ENCODE measurements around the gene TPK1. TPM values are rescaled to one million over a fixed set of nuclear protein-coding genes. Genes with fewer than 3 reads are reported as not detected.

Gene TPK1
- total RNA-seq, 1 experiment from 2014 or later = 3.1 TPM

GRCh38 chr7:144546782-144547181, 289.1 kb downstream of the TPK1 start:
- H3K79me1 ChIP-seq (ENCODE audit: insufficient read depth, low read depth, low read length, poor library complexity, severe bottlenecking) = no peaks in the 10 kb centered on the region

More at GRCh38 chr7:144546782-144547181, 289.1 kb downstream of the TPK1 start:
- no peak overlapping the region for H4K8ac ChIP-seq (replicated peaks; ENCODE audit: insufficient read length, low read depth, low read length)
- H3K56ac ChIP-seq (ENCODE audit: insufficient read length, low read depth, low read length) = no peak overlapping the region
- H3K27me3 ChIP-seq (ENCODE audit: insufficient read depth, low read length) = no peaks in the 10 kb centered on the region
- no peak overlapping the region for H2BK5ac ChIP-seq (ENCODE audit: insufficient read length, low read length)
- H3K79me2 ChIP-seq (ENCODE audit: insufficient read depth, low read length) = no peaks in the 10 kb centered on the region
- no peak overlapping the region for H2AFZ ChIP-seq (ENCODE audit: low read length)
- no peak overlapping the region for H3K23ac ChIP-seq (ENCODE audit: insufficient read length, low read depth, low read length)
- H3K4me1 ChIP-seq (ENCODE audit: insufficient read depth, low read length) = no peaks in the 10 kb centered on the region
- TF ChIP-seq CTCF (conservative IDR thresholded peaks at IDR 0.05) = no peak
- WGBS (ENCODE audit: extremely low coverage, insufficient read length, low lambda C conversion rate) = no CpG with 5 or more reads among the region's 2 CpGs
- H3K4ac ChIP-seq (ENCODE audit: low read depth, low read length) = no peak overlapping the region
- no peak overlapping the region for H2AK5ac ChIP-seq (ENCODE audit: insufficient read length, low read length)
- no peak overlapping the region for H2BK12ac ChIP-seq (ENCODE audit: insufficient read length, low read depth, low read length)
- Mint-ChIP-seq H3K27ac (no peak overlapping the region; a peak in 1 of 7 replicates), H3K36me3 (ENCODE audit: insufficient read depth in 1 of 3, low read depth in 3 of 3) (no peaks in the 10 kb centered on the region), H3K9me3 (no peaks in the 10 kb centered on the region), H3K4me3 (no peak overlapping the region), H3K27me3 (ENCODE audit: low read depth) (no peaks in the 10 kb centered on the region), H3K4me1 (peaks cover 3% of the 10 kb centered on the region in 2 experiments; a peak in 3 of 4 replicates)
- no peak overlapping the region for H3K4me2 ChIP-seq (ENCODE audit: insufficient read depth, insufficient read length, low read length)
- no peak overlapping the region for H4K91ac ChIP-seq (ENCODE audit: insufficient read length, low read depth, low read length)
- H3K14ac ChIP-seq (ENCODE audit: insufficient read depth, low read length) = no peak overlapping the region
- no peak overlapping the region for H3K18ac ChIP-seq (ENCODE audit: insufficient read length, low read depth, low read length)
- no peak for DNase-seq
- H3K27ac ChIP-seq (ENCODE audit: insufficient read length, low read depth, low read length) = no peak overlapping the region
- H2BK20ac ChIP-seq (ENCODE audit: low read depth, low read length, poor library complexity, severe bottlenecking) = no peak overlapping the region
- no peak overlapping the region for H3T11ph ChIP-seq (ENCODE audit: low read length)
- H3K9ac ChIP-seq (ENCODE audit: extremely low read depth, insufficient read length, low read length) = no peak overlapping the region
- no peak overlapping the region for H2BK120ac ChIP-seq (ENCODE audit: low read depth, low read length, poor library complexity, severe bottlenecking)
- H4K20me1 ChIP-seq (ENCODE audit: control insufficient read depth, insufficient read depth, insufficient read length) = no peaks in the 10 kb centered on the region
- H2BK15ac ChIP-seq (ENCODE audit: low read depth, low read length) = no peak overlapping the region
- H3K23me2 ChIP-seq (ENCODE audit: insufficient read length, low read depth, low read length, poor library complexity, severe bottlenecking) = no peaks in the 10 kb centered on the region
- no peak overlapping the region for H4K5ac ChIP-seq (ENCODE audit: insufficient read length, low read depth, low read length)
- no peaks in the 10 kb centered on the region for H3K9me3 ChIP-seq (ENCODE audit: control insufficient read depth, low read depth, low read length)

All from H9 (cell line).